ENCODE measurements around the gene CHDH. TPM values are rescaled to one million over a fixed set of nuclear protein-coding genes. Genes with fewer than 3 reads are reported as not detected.

Gene CHDH
- polyA plus RNA-seq, 1 donor, result 10.3 TPM

- DNase-seq, result no peak
- no CpG with 5 or more reads among the region's 28 CpGs for WGBS (ENCODE audit: insufficient coverage, low lambda C conversion rate)
These were observed 36.3 kb downstream of the CHDH start for GRCh38 chr3:53809764-53810400.

DNA sequence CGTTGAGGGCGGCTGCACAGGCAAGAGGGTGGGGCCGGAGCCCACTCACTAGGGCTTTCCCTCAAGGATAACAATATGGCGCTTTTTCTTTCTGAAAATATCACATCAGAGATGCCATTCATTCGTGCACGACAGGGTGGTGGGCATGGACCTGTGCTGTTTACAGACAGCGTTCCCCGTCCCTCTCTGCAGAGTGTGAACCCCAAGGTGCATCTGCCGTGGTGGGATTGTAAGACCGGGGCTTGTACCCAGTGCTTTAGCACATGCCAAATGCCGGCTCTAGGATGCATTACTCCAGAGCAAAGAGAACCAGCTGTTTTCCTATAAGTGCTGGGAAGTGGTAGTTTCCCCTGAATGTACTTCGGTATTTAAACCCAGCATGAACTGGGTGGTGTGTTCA lies 37.0 kb downstream of the CHDH start:
- Histone ChIP-seq H3K27me3 (ENCODE audit: control insufficient read depth, insufficient read depth, low read length) (no peaks in the 10 kb centered on the region), H3K4me3 (ENCODE audit: low read length) (no peak overlapping the region), H3K36me3 (ENCODE audit: control insufficient read depth, insufficient read depth, low read length) (peaks cover 52% of the 10 kb centered on the region), H3K4me1 (ENCODE audit: control insufficient read depth, insufficient read depth, low read length) (peaks cover 19% of the 10 kb centered on the region), H3K9me3 (ENCODE audit: control insufficient read depth, low read depth, low read length) (no peaks in the 10 kb centered on the region), H3K27ac (ENCODE audit: low read length) (no peak overlapping the region)
- no CpG with 5 or more reads among the region's 12 CpGs for WGBS (ENCODE audit: insufficient coverage, low lambda C conversion rate)
- no peak for DNase-seq

More at GRCh38 chr3:53809764-53810400, 36.3 kb downstream of the CHDH start:
- Histone ChIP-seq H3K9me3 (ENCODE audit: control insufficient read depth, low read depth, low read length) (no peaks in the 10 kb centered on the region), H3K36me3 (ENCODE audit: control insufficient read depth, insufficient read depth, low read length) (peaks cover 52% of the 10 kb centered on the region), H3K27ac (ENCODE audit: low read length) (no peak overlapping the region), H3K4me1 (ENCODE audit: control insufficient read depth, insufficient read depth, low read length) (peaks cover 19% of the 10 kb centered on the region), H3K4me3 (ENCODE audit: low read length) (no peak overlapping the region), H3K27me3 (ENCODE audit: control insufficient read depth, insufficient read depth, low read length) (no peaks in the 10 kb centered on the region)

DNA sequence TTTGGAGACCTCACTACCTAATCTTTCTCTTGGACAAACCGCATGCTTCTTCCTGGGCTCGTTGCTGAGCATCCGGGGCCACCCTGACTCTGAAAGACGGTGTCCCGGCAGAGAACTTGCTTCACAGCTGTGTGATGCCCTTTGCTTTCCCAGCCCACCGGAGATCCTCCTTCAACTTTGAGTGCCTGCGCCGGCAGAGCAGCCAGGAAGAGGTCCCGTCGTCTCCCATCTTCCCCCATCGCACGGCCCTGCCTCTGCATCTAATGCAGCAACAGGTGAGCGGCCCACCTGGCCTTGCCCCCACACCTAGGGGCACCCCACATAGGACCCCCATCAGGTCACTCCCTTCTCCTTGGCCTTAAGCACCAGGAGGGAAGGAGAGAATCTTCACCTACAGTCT lies 37.7 kb downstream of the CHDH start:
- Histone ChIP-seq H3K9me3 (ENCODE audit: control insufficient read depth, low read depth, low read length) (no peaks in the 10 kb centered on the region), H3K4me3 (ENCODE audit: low read length) (no peak overlapping the region), H3K27ac (ENCODE audit: low read length) (no peak overlapping the region), H3K36me3 (ENCODE audit: control insufficient read depth, insufficient read depth, low read length) (peaks cover 48% of the 10 kb centered on the region), H3K27me3 (ENCODE audit: control insufficient read depth, insufficient read depth, low read length) (no peaks in the 10 kb centered on the region), H3K4me1 (ENCODE audit: control insufficient read depth, insufficient read depth, low read length) (peaks cover 19% of the 10 kb centered on the region)
- no peak for DNase-seq
- no CpG with 5 or more reads among the region's 13 CpGs for WGBS (ENCODE audit: insufficient coverage, low lambda C conversion rate)

DNA sequence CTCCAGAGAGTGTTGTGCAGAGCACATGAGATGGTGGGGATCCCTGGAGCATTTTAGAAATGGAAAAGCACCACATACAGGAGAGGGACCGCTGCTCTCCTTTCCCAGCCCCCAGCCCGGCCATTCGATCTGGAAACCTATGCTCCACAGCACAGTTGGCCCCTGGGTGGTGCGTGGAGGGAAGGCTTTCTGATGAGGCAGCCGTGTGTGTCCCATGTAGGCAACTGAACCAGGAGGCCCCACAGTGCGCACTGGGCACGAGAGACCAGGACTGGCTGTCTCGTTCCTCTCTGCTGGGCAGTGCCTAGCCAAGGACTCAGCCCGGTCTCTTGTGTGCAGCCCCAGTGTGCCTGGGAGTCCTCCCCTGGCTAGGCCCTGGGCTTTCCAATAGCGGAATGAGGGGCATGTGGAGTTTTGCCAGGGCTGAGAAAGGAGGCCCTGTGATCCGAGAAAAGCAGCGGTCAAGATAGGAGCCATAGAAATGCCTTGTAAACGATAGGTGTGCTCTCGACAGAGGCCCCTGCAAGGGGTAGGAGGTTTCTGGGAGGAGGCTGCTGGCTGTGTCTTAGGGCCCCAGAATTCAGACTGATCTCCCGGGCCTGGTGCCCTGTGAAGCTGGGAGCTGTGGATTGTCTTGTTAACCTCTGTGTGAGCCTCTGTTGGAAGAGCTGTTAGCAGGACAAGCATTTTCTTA lies 39.0 kb downstream of the CHDH start:
- Histone ChIP-seq H3K4me1 (ENCODE audit: control insufficient read depth, insufficient read depth, low read length) (peaks cover 19% of the 10 kb centered on the region), H3K27ac (ENCODE audit: low read length) (peak overlapping the region; percentile 57), H3K4me3 (ENCODE audit: low read length) (no peak overlapping the region), H3K9me3 (ENCODE audit: control insufficient read depth, low read depth, low read length) (no peaks in the 10 kb centered on the region), H3K27me3 (ENCODE audit: control insufficient read depth, insufficient read depth, low read length) (no peaks in the 10 kb centered on the region), H3K36me3 (ENCODE audit: control insufficient read depth, insufficient read depth, low read length) (peaks cover 49% of the 10 kb centered on the region)
- DNase-seq, result peak in 1 of 2 donors; percentile 56
- WGBS (ENCODE audit: insufficient coverage, low lambda C conversion rate), result no CpG with 5 or more reads among the region's 15 CpGs

DNA sequence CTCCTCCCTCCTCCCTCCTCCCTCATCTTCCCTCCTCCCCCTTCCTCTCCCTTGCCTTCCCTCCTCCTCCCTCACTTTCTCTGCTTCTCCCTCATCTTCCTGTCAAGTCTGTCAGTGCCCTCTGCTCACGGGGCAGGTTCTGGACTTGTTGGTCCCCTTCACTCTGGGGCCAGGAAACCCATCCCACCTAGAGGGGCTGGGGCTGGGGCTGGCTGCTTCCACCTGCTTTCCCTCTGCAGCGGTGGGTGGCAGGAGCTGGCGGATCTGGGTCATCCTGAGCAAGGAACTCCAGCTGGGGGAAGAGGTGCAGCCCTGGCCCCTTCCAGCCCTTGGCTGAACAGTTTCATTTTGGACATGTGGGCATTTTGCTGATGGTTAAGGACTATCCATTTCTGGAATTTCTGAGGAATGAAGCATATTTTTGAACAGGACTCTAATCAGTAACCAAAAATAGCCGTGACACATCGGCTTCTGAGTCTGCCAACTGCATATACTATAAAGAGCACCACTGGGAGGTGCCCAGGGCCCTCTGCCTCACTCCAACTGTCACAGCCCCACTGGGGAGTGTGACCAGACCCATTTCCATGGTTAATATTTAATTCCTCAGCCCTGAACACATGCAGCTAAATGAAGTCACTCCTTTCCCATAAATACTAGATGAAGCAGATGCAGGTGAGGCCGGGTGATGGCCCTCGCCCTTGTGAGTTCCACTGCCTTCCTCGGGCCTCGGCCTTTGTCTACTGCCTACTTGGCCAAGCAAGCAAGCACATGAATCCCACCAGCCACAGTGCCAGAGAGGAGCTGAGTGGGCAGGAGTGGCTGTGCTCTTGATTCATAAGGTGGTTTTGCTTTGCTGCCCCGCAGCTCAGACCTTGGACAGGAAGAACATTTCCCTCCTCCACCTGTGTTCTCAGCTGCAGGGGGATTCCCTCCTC lies 39.8 kb downstream of the CHDH start:
- Histone ChIP-seq H3K27ac (ENCODE audit: low read length) (peak overlapping the region; percentile 57), H3K36me3 (ENCODE audit: control insufficient read depth, insufficient read depth, low read length) (peaks cover 46% of the 10 kb centered on the region), H3K4me1 (ENCODE audit: control insufficient read depth, insufficient read depth, low read length) (peaks cover 19% of the 10 kb centered on the region), H3K9me3 (ENCODE audit: control insufficient read depth, low read depth, low read length) (no peaks in the 10 kb centered on the region), H3K4me3 (ENCODE audit: low read length) (no peak overlapping the region), H3K27me3 (ENCODE audit: control insufficient read depth, insufficient read depth, low read length) (no peaks in the 10 kb centered on the region)
- no CpG with 5 or more reads among the region's 10 CpGs for WGBS (ENCODE audit: insufficient coverage, low lambda C conversion rate)
- peak; percentile 74 to 89 for DNase-seq

DNA sequence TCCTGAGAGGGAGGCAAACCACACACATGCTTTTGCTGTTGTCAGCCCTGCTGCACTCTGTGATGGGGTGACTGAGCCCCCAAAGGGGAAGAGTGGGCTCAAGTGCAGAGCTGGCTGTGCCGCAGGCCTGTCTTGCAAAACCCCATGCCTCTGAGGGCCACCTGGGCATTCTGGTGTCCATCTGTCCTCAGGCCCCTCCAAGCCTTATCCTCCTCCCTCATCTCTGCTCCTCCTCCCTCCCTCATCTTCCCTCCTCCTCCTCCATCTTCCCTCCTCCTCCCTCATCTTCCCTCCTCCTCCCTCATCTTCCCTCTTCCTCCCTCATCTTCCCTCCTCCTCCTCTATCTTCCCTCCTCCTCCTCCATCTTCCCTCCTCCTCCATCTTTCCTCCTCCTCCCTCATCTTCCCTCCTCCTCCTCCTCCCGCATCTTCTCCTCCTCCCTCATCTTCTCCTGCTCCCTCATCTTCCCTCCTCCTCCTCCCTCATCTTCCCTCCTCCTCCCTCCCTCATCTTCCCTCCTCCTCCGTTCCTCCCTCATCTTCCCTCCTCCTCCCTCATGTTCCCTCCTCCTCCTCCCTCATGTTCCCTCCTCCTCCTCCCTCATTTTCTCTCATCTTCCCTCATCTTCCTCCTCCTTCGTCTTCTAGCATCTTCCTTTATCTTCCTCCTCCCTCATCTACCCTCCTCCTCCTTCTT lies 40.6 kb downstream of the CHDH start:
- Histone ChIP-seq H3K4me3 (ENCODE audit: low read length) (no peak overlapping the region), H3K36me3 (ENCODE audit: control insufficient read depth, insufficient read depth, low read length) (peaks cover 45% of the 10 kb centered on the region), H3K9me3 (ENCODE audit: control insufficient read depth, low read depth, low read length) (no peaks in the 10 kb centered on the region), H3K27me3 (ENCODE audit: control insufficient read depth, insufficient read depth, low read length) (no peaks in the 10 kb centered on the region), H3K27ac (ENCODE audit: low read length) (no peak overlapping the region), H3K4me1 (ENCODE audit: control insufficient read depth, insufficient read depth, low read length) (peaks cover 19% of the 10 kb centered on the region)
- 86% methylated on average over 3 of the region's 4 CpGs for WGBS (ENCODE audit: insufficient coverage, low lambda C conversion rate)
- no peak for DNase-seq

GRCh38 chr3:53804697-53805462 lies 41.3 kb downstream of the CHDH start:
- no CpG with 5 or more reads among the region's 14 CpGs for WGBS (ENCODE audit: insufficient coverage, low lambda C conversion rate)
- no peak for DNase-seq
- H3K4me3 ChIP-seq (ENCODE audit: low read length), result no peak overlapping the region
- no peaks in the 10 kb centered on the region for H3K9me3 ChIP-seq (ENCODE audit: control insufficient read depth, low read depth, low read length)
- no peaks in the 10 kb centered on the region for H3K27me3 ChIP-seq (ENCODE audit: control insufficient read depth, insufficient read depth, low read length)
- no peak overlapping the region for H3K27ac ChIP-seq (ENCODE audit: low read length)
- peaks cover 19% of the 10 kb centered on the region for H3K4me1 ChIP-seq (ENCODE audit: control insufficient read depth, insufficient read depth, low read length)
- H3K36me3 ChIP-seq (ENCODE audit: control insufficient read depth, insufficient read depth, low read length), result peaks cover 47% of the 10 kb centered on the region

GRCh38 chr3:53803816-53804695 lies 42.2 kb downstream of the CHDH start:
- Histone ChIP-seq H3K4me1 (ENCODE audit: control insufficient read depth, insufficient read depth, low read length) (peaks cover 19% of the 10 kb centered on the region), H3K4me3 (ENCODE audit: low read length) (no peak overlapping the region), H3K36me3 (ENCODE audit: control insufficient read depth, insufficient read depth, low read length) (peaks cover 46% of the 10 kb centered on the region), H3K9me3 (ENCODE audit: control insufficient read depth, low read depth, low read length) (no peaks in the 10 kb centered on the region), H3K27me3 (ENCODE audit: control insufficient read depth, insufficient read depth, low read length) (no peaks in the 10 kb centered on the region), H3K27ac (ENCODE audit: low read length) (no peak overlapping the region)
- no peak for DNase-seq
- WGBS (ENCODE audit: insufficient coverage, low lambda C conversion rate), result 93% methylated on average over 2 of the region's 20 CpGs

Measured in large intestine (tissue), 3 donors.